Sigmoid colon (tissue), 7 donors: Measurements from ENCODE around the gene MS4A14. TPM values are rescaled to one million over a fixed set of nuclear protein-coding genes. Genes with fewer than 3 reads are reported as not detected.

Experiments used
- DNase-seq: peaks from one replicate; pipeline ENCODE4 v3.0.0-alpha.2; 2019
- H3K27ac ChIP-seq, 4 donors: fragments of 200-600 bp; sonication (generic); one replicate each; pipeline ENCODE4 v1.5.1; 2016 to 2019; ENCODE audit warnings: mild to moderate bottlenecking in 1 of 4
- H3K27me3 ChIP-seq, 3 donors: fragments of 200-600 bp; sonication (generic); one replicate each; pipeline ENCODE4 v1.5.1; 2019; ENCODE audit warnings: mild to moderate bottlenecking in 1 of 3
- H3K36me3 ChIP-seq, 4 donors: fragments of 200-600 bp; sonication (generic); one replicate each; pipeline ENCODE4 v1.5.1; 2016 to 2019
- H3K4me1 ChIP-seq, 4 donors: fragments of 200-600 bp; sonication (generic); one replicate each; pipeline ENCODE4 v1.5.1; 2017 to 2019
- H3K4me3 ChIP-seq, 4 donors: fragments of 200-600 bp; sonication (generic); one replicate each; pipeline ENCODE4 v1.5.1; 2017 to 2019; ENCODE audit warnings: mild to moderate bottlenecking in 2 of 4, moderate library complexity in 1 of 4
- H3K9me3 ChIP-seq, 4 donors: fragments of 200-600 bp in 3 of 4; sonication (generic) in 3 of 4; one replicate each; pipeline versions ENCODE4 v1.5.1 to v1.6.1; 2013 to 2019
- CTCF ChIP-seq, 4 experiments: fragments of 450-650 bp in 3 of 4; fragments of 200-600 bp in 1 of 4; IDR thresholded peaks; one replicate each; pipeline ENCODE4 v1.5.1; 2016 to 2019; ENCODE audit warnings: antibody characterized with exemption in 4 of 4, mild to moderate bottlenecking in 3 of 4, moderate library complexity in 2 of 4
- EP300 ChIP-seq, 4 donors: sonication (generic); formaldehyde crosslinking; IDR thresholded peaks; one replicate each; pipeline ENCODE4 v1.6.1; 2017; ENCODE audit warnings: antibody characterized with exemption in 4 of 4
- POLR2A ChIP-seq, 2 donors: fragments of 450-650 bp; IDR thresholded peaks; one replicate each; pipeline ENCODE4 v1.6.1; 2016; ENCODE audit warnings: antibody characterized with exemption in 2 of 2, mild to moderate bottlenecking in 2 of 2, moderate library complexity in 2 of 2
- POLR2AphosphoS5 ChIP-seq, 4 donors: sonication (generic); formaldehyde crosslinking; IDR thresholded peaks; one replicate each; pipeline ENCODE4 v1.6.1; 2017; ENCODE audit warnings: antibody characterized with exemption in 4 of 4
- WGBS, 2 donors: extraction: QIAGEN DNeasy Blood & Tissue Kit; methylation state at CpG; one replicate each; pipeline ENCODE4 v1.1.7; 2013; 5-methylcytosine and 5-hydroxymethylcytosine counted together
- intact Hi-C: fragments of 100-400 bp; cut with DNase I; formaldehyde crosslinking; loops from one replicate; pipeline ENCODE4 v1.15.1; 2023
- polyA plus RNA-seq, 3 donors: library from polyadenylated mRNA; stranded (reverse); fragments of 200-250 nt; gene quantifications; one replicate each; pipeline ENCODE4 v1.2.3, GENCODE V29; 2013
- total RNA-seq, 4 donors: library from RNA; depleted of rRNA; stranded (reverse); fragments of >200 nt; gene quantifications; one replicate each; pipeline ENCODE4 v1.1.0, GENCODE V29; 2016
- donor health status: healthy with polysubstance abuse.
- donor health status: Bipolar disorder and iron deficiency.
- donor health status: healthy.

MS4A14 gene
- total and polyA plus RNA-seq, 7 donors, result 0.25 to 7.2 (median 2.8) TPM; not detected in 2

DNA sequence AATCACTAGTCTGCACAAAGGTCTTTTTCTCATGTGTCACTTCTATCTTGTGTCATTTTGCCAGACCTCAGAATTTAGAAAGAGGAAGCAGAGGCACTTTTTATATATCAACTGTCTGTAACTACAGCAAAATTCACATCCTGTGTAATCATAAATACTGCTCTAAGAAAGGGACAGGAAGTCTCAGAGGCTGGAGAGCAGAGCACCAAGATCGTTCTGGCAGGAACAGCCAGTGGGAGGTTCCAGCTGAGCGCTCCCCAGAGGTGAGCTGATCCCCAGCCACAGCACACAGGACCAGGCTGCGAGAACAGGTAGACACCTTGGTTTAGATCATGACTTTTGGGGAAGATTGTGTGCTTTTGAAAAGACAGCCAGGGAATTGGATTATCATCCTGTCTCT lies 17.9 kb upstream of the MS4A14 start, which contains the start of gene MS4A7:
MS4A7 (plus strand) TSS at position 179 of the 400 bp plus-strand sequence. CDS start 4,610 bp downstream, outside the sequence.
- no peaks in the 10 kb centered on the region for H3K4me1 ChIP-seq
- intact Hi-C loops, result no loop called here
- H3K27me3 ChIP-seq, result no peaks in the 10 kb centered on the region
- peak within 1 kb of the TSS; percentile 4 to 55 (median 36) for H3K27ac ChIP-seq
- WGBS, 2 donors, result 29 to 51% methylated on average over 3 of the region's 3 CpGs
- no peaks in the 10 kb centered on the region for H3K9me3 ChIP-seq
- TF ChIP-seq EP300 (IDR thresholded peaks at IDR 0.05) (no peak), CTCF (IDR thresholded peaks at IDR 0.05) (no peak), POLR2AphosphoS5 (IDR thresholded peaks at IDR 0.05) (peak; percentile 10 to 74 (median 60)), POLR2A (IDR thresholded peaks at IDR 0.05) (peak; percentile 19 to 42)
- H3K36me3 ChIP-seq, result no peaks in the 10 kb centered on the region
- DNase-seq, result peak; percentile 72
- peak within 1 kb of the TSS in 3 of 4 donors; percentile 5 to 34 (median 21) for H3K4me3 ChIP-seq

DNA sequence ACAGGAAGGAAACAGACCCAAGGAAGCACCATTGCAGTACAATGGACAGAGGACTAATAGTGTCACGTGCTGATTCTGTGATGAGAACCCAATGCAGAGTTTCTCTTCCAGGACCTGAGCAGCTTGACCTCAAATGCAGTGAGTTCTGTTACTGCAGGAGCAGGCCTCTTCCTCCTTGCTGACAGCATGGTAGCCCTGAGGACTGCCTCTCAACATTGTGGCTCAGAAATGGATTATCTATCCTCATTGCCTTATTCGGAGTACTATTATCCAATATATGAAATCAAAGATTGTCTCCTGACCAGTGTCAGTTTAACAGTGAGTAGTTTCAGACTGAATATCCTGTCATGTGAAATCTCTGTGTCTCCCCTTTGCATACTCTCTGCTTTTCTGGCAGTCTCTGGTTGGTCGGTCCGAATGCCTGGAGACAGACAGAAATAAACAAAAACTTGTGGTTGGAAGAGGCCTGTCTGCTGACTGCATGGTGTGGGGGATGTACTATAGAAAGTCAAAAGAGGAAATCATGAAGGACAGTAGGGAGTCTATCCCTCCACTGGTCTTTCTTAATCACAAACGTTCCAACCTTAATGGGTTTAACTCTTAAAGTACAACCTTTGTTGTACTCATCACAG lies 6.9 kb upstream of the MS4A14 start:
- Histone ChIP-seq H3K4me3 (no peak overlapping the region), H3K9me3 (no peaks in the 10 kb centered on the region), H3K4me1 (no peaks in the 10 kb centered on the region), H3K27me3 (no peaks in the 10 kb centered on the region), H3K36me3 (no peaks in the 10 kb centered on the region), H3K27ac (peak overlapping the region in 1 of 4 donors; percentile 28)
- DNase-seq, result no peak
- intact Hi-C loops, result no loop called here
- 57 to 61% methylated on average over 5 of the region's 5 CpGs for WGBS, 2 donors
- TF ChIP-seq POLR2AphosphoS5 (IDR thresholded peaks at IDR 0.05) (no peak), CTCF (IDR thresholded peaks at IDR 0.05) (no peak), POLR2A (IDR thresholded peaks at IDR 0.05) (no peak), EP300 (IDR thresholded peaks at IDR 0.05) (no peak)

GRCh38 chr11:60390419-60390818 lies 5.8 kb upstream of the MS4A14 start:
- TF ChIP-seq EP300 (IDR thresholded peaks at IDR 0.05) (no peak), CTCF (IDR thresholded peaks at IDR 0.05) (no peak), POLR2AphosphoS5 (IDR thresholded peaks at IDR 0.05) (no peak), POLR2A (IDR thresholded peaks at IDR 0.05) (no peak)
- H3K27me3 ChIP-seq, result no peaks in the 10 kb centered on the region
- no peak overlapping the region for H3K4me3 ChIP-seq
- H3K9me3 ChIP-seq, result no peaks in the 10 kb centered on the region
- DNase-seq, result no peak
- intact Hi-C loops, result no loop called here
- no peaks in the 10 kb centered on the region for H3K4me1 ChIP-seq
- peak overlapping the region in 1 of 4 donors; percentile 28 for H3K27ac ChIP-seq
- H3K36me3 ChIP-seq, result no peaks in the 10 kb centered on the region

- TF ChIP-seq POLR2AphosphoS5 (IDR thresholded peaks at IDR 0.05) (no peak), EP300 (IDR thresholded peaks at IDR 0.05) (no peak), POLR2A (IDR thresholded peaks at IDR 0.05) (no peak), CTCF (IDR thresholded peaks at IDR 0.05) (no peak)
- H3K4me1 ChIP-seq, result no peaks in the 10 kb centered on the region
- DNase-seq, result no peak
- no peaks in the 10 kb centered on the region for H3K36me3 ChIP-seq
- 92 to 94% methylated on average over 2 of the region's 2 CpGs for WGBS, 2 donors
- no peak overlapping the region for H3K4me3 ChIP-seq
- H3K9me3 ChIP-seq, result no peaks in the 10 kb centered on the region
- H3K27ac ChIP-seq, result no peak overlapping the region
- H3K27me3 ChIP-seq, result no peaks in the 10 kb centered on the region
- intact Hi-C loops, result no loop called here
Measured at GRCh38 chr11:60392361-60392760, 3.9 kb upstream of the MS4A14 start.

GRCh38 chr11:60393016-60393415 lies 3.2 kb upstream of the MS4A14 start:
- no peak overlapping the region for H3K4me3 ChIP-seq
- TF ChIP-seq POLR2AphosphoS5 (IDR thresholded peaks at IDR 0.05) (no peak), EP300 (IDR thresholded peaks at IDR 0.05) (no peak), CTCF (IDR thresholded peaks at IDR 0.05) (no peak), POLR2A (IDR thresholded peaks at IDR 0.05) (no peak)
- intact Hi-C loops, result no loop called here
- no peaks in the 10 kb centered on the region for H3K36me3 ChIP-seq
- no peak overlapping the region for H3K27ac ChIP-seq
- no peaks in the 10 kb centered on the region for H3K9me3 ChIP-seq
- H3K27me3 ChIP-seq, result no peaks in the 10 kb centered on the region
- 91 to 94% methylated on average over 5 of the region's 5 CpGs for WGBS, 2 donors
- no peaks in the 10 kb centered on the region for H3K4me1 ChIP-seq
- DNase-seq, result no peak
